GM12878 (cell line): ENCODE results near the gene ANKRD17.

ENCODE experiments used
- E2F4 ChIP-seq: IDR thresholded peaks from 2 replicates; pipeline ENCODE4 v1.6.1; 2012; ENCODE audit warnings: low read depth, low read length, improper control_type of control experiment
- MTA2 ChIP-seq: fragments of 450-650 bp; IDR thresholded peaks from 2 replicates; pipeline ENCODE4 v1.6.1; 2016; ENCODE audit warnings: low read depth, mild to moderate bottlenecking, moderate library complexity
- POLR2A ChIP-seq: IDR thresholded peaks from 2 replicates; pipeline ENCODE4 v1.6.1; 2011; ENCODE audit warnings: low read depth, mild to moderate bottlenecking, low read length

GRCh38 chr4:73086095-73086868 is 172.3 kb downstream of the ANKRD17 start:
- TF ChIP-seq MTA2 (no peak), E2F4 (no peak), POLR2A (no peak)
